Endodermal cell (in vitro differentiated cells): ENCODE data around the gene TMEM196. TPM values are rescaled to one million over a fixed set of nuclear protein-coding genes. Genes with fewer than 3 reads are reported as not detected.

Experiments
- DNase-seq: peaks from one replicate; pipeline ENCODE4 v3.0.0-alpha.2; 2017
- H3K27ac ChIP-seq: 2 replicates; pipeline ENCODE4 v1.5.1; 2013; ENCODE audit warnings: mild to moderate bottlenecking, low read depth, low read length, moderate library complexity
- H3K27me3 ChIP-seq: 2 replicates; pipeline ENCODE4 v1.6.1; 2013; ENCODE audit warnings: mild to moderate bottlenecking, low read length, moderate library complexity; ENCODE audit not compliant: insufficient read depth, control insufficient read depth, poor library complexity, severe bottlenecking
- H3K36me3 ChIP-seq: 2 replicates; pipeline ENCODE4 v1.7.0; 2013; ENCODE audit warnings: mild to moderate bottlenecking, low read length, moderate library complexity; ENCODE audit not compliant: control insufficient read depth, insufficient read depth
- H3K4me1 ChIP-seq: one replicate; pipeline ENCODE4 v1.7.0; 2013; ENCODE audit warnings: low read length; ENCODE audit not compliant: control insufficient read depth, insufficient read depth
- H3K4me3 ChIP-seq: 2 replicates; pipeline ENCODE4 v1.5.1; 2013; ENCODE audit warnings: mild to moderate bottlenecking, low read length, moderate library complexity
- H3K9ac ChIP-seq: 2 replicates; pipeline ENCODE4 v1.6.1; 2013; ENCODE audit warnings: mild to moderate bottlenecking, low read length, moderate library complexity; ENCODE audit not compliant: poor library complexity, severe bottlenecking; ENCODE audit errors: extremely low read depth
- H3K9me3 ChIP-seq: 2 replicates; pipeline ENCODE4 v1.6.1; 2013; ENCODE audit warnings: mild to moderate bottlenecking, low read length, moderate library complexity; ENCODE audit not compliant: control insufficient read depth
- H3K27ac Mint-ChIP-seq: 2 replicates; pipeline ENCODE4 v1.8.0; 2020; ENCODE audit warnings: mixed read lengths
- H3K27me3 Mint-ChIP-seq: 2 replicates; pipeline ENCODE4 v1.8.0; 2021; ENCODE audit warnings: mild to moderate bottlenecking, mixed read lengths; ENCODE audit not compliant: insufficient read depth
- H3K36me3 Mint-ChIP-seq: 2 replicates; pipeline ENCODE4 v1.8.0; 2020; ENCODE audit warnings: low read depth, mixed read lengths
- H3K4me1 Mint-ChIP-seq: 2 replicates; pipeline ENCODE4 v1.8.0; 2020; ENCODE audit warnings: mixed read lengths
- H3K4me3 Mint-ChIP-seq: 2 replicates; pipeline ENCODE4 v1.8.0; 2020; ENCODE audit warnings: mild to moderate bottlenecking, moderate library complexity, mixed read lengths
- H3K9me3 Mint-ChIP-seq: 2 replicates; pipeline ENCODE4 v1.8.0; 2020; ENCODE audit warnings: mild to moderate bottlenecking, mixed read lengths
- WGBS, 2 experiments: methylation state at CpG; one replicate each; pipeline versions ENCODE4 v1.1.5 to v1.1.7; 2013; ENCODE audit warnings: missing lambda C conversion rate in 2 of 2, mixed read lengths in 1 of 2; ENCODE audit not compliant: insufficient coverage in 1 of 2, insufficient read length in 1 of 2; 5-methylcytosine and 5-hydroxymethylcytosine counted together
- total RNA-seq, 2 donors: library from RNA; stranded (reverse); fragmentation: NEBNext Ultra II Directional in 1 of 2; extraction: Animal tissue kit (Norgen Biotek cat#: 25700) in 1 of 2; gene quantifications; 2 replicates in 1 of 2; 3 replicates in 1 of 2; pipeline ENCODE4 v1.2.1, GENCODE V29; 2021
- TF ChIP-seq, protein P1 (sequence below): fragments of 200-600 bp; sonication (generic); conservative IDR thresholded peaks from 2 replicates; pipeline ENCODE4 v1.5.0; 2021; ENCODE audit warnings: antibody characterized with exemption, mild to moderate bottlenecking

Gene TMEM196
- total RNA-seq, 2 donors from 2014 or later, result not detected

DNA sequence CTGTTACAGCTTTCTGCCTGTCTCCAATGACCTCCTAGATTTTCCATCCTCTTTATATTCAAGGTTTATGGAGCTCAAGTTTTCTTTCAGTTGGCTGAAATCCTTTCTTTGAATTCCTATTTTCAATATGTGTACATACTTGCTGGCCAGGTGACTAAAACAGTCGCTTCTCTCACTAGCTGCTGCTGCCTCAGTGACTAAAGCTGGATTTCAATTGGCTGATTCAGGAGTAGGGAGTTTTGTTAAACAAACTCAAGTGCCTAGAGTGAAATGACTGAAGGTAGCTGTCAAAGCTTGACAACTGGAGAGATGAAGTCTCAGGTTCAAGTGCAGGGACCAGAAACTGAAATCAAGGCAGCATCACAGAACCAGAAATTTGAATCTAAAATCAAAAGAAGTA, 57.9 kb downstream of the TMEM196 start:
- no peaks in the 10 kb centered on the region for H3K9me3 Mint-ChIP-seq
- no peak overlapping the region for H3K27ac ChIP-seq
- TF ChIP-seq, protein P1, sequence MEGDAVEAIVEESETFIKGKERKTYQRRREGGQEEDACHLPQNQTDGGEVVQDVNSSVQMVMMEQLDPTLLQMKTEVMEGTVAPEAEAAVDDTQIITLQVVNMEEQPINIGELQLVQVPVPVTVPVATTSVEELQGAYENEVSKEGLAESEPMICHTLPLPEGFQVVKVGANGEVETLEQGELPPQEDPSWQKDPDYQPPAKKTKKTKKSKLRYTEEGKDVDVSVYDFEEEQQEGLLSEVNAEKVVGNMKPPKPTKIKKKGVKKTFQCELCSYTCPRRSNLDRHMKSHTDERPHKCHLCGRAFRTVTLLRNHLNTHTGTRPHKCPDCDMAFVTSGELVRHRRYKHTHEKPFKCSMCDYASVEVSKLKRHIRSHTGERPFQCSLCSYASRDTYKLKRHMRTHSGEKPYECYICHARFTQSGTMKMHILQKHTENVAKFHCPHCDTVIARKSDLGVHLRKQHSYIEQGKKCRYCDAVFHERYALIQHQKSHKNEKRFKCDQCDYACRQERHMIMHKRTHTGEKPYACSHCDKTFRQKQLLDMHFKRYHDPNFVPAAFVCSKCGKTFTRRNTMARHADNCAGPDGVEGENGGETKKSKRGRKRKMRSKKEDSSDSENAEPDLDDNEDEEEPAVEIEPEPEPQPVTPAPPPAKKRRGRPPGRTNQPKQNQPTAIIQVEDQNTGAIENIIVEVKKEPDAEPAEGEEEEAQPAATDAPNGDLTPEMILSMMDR, result no peak
- H3K36me3 Mint-ChIP-seq, result no peaks in the 10 kb centered on the region
- H3K27me3 ChIP-seq, result peaks cover 13% of the 10 kb centered on the region
- no peak overlapping the region for H3K9ac ChIP-seq
- H3K4me3 Mint-ChIP-seq, result no peak overlapping the region
- no peaks in the 10 kb centered on the region for H3K4me1 ChIP-seq
- H3K27ac Mint-ChIP-seq, result no peak overlapping the region
- DNase-seq, result no peak
- H3K9me3 ChIP-seq, result no peaks in the 10 kb centered on the region
- no peaks in the 10 kb centered on the region for H3K36me3 ChIP-seq
- H3K4me1 Mint-ChIP-seq, result no peaks in the 10 kb centered on the region
- H3K27me3 Mint-ChIP-seq, result peaks cover 19% of the 10 kb centered on the region
- 53% methylated on average over 1 of the region's 1 CpG; no CpG with 5 or more reads in 1 of the 2 experiments for WGBS, 2 experiments
- no peak overlapping the region for H3K4me3 ChIP-seq

DNA sequence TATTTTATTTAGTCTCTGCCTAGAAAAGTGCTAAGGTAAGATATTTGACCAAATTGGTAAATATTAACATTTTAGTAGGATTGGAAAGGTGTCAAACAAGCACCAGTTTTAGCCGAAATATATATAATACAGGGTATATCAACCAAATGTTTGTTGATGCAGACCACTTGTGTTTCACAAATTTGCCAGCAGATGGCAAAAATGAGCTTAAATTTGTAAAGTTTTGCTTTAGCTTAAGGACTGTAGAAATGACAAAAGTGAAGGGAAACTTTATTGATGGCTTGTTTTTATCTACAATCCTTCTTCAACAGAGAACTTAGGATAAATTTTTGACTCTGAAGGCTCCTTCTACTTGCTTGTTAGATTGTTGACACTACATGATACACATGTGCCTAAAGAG, 59.7 kb downstream of the TMEM196 start:
- H3K27me3 ChIP-seq, result peaks cover 19% of the 10 kb centered on the region

DNA sequence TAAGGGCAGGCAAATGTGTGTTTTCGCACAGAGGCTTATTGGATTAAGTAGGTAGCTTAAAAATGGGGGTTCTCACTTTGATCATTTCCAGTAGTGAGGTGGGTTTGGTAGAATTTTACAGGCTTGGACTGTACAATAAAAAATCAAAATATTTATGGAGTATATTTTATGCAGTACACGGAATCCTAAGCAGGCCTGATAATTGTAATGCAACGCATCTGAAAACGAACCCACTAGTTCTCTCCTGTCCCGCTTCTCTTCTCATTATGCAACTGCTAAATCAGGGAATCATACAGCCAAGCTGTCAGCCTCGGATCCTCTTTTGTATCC, 64.2 kb downstream of the TMEM196 start:
- peaks cover 19% of the 10 kb centered on the region for H3K27me3 ChIP-seq
- WGBS, 2 experiments, result 73 to 74% methylated on average over 6 of the region's 6 CpGs
- DNase-seq, result no peak
- TF ChIP-seq, protein P1, result no peak
- Mint-ChIP-seq H3K27ac (no peak overlapping the region), H3K9me3 (no peaks in the 10 kb centered on the region), H3K4me3 (peak overlapping the region; percentile 98), H3K4me1 (peaks cover 33% of the 10 kb centered on the region), H3K27me3 (peaks cover 20% of the 10 kb centered on the region), H3K36me3 (no peaks in the 10 kb centered on the region)
- no peak overlapping the region for H3K9ac ChIP-seq
- H3K9me3 ChIP-seq, result no peaks in the 10 kb centered on the region
- H3K36me3 ChIP-seq, result peaks cover under 1% of the 10 kb centered on the region
- no peak overlapping the region for H3K4me3 ChIP-seq
- H3K4me1 ChIP-seq, result no peaks in the 10 kb centered on the region
- no peak overlapping the region for H3K27ac ChIP-seq

More for the DNA sequence above, 59.7 kb downstream of the TMEM196 start:
- TF ChIP-seq, protein P1, result peak; percentile 79
- no peak overlapping the region for H3K27ac ChIP-seq
- H3K9me3 ChIP-seq, result no peaks in the 10 kb centered on the region
- H3K4me1 Mint-ChIP-seq, result peaks cover 1% of the 10 kb centered on the region
- 80 to 88% methylated on average over 1 of the region's 1 CpG for WGBS, 2 experiments
- no peaks in the 10 kb centered on the region for H3K4me1 ChIP-seq
- no peaks in the 10 kb centered on the region for H3K9me3 Mint-ChIP-seq
- H3K27me3 Mint-ChIP-seq, result peaks cover 22% of the 10 kb centered on the region
- no peak overlapping the region for H3K4me3 ChIP-seq
- no peaks in the 10 kb centered on the region for H3K36me3 Mint-ChIP-seq
- no peak overlapping the region for H3K4me3 Mint-ChIP-seq
- no peak overlapping the region for H3K27ac Mint-ChIP-seq
- H3K9ac ChIP-seq, result no peak overlapping the region
- peak; percentile 67 for DNase-seq
- H3K36me3 ChIP-seq, result no peaks in the 10 kb centered on the region
